Medulla oblongata (tissue), 1 donor: Measurements from ENCODE around the gene SH3GL1.

ENCODE experiments used
- DNase-seq: peaks from one replicate; pipeline ENCODE4 v3.0.0-alpha.2; 2015; ENCODE audit errors: extremely low spot score

SH3GL1 gene

DNA sequence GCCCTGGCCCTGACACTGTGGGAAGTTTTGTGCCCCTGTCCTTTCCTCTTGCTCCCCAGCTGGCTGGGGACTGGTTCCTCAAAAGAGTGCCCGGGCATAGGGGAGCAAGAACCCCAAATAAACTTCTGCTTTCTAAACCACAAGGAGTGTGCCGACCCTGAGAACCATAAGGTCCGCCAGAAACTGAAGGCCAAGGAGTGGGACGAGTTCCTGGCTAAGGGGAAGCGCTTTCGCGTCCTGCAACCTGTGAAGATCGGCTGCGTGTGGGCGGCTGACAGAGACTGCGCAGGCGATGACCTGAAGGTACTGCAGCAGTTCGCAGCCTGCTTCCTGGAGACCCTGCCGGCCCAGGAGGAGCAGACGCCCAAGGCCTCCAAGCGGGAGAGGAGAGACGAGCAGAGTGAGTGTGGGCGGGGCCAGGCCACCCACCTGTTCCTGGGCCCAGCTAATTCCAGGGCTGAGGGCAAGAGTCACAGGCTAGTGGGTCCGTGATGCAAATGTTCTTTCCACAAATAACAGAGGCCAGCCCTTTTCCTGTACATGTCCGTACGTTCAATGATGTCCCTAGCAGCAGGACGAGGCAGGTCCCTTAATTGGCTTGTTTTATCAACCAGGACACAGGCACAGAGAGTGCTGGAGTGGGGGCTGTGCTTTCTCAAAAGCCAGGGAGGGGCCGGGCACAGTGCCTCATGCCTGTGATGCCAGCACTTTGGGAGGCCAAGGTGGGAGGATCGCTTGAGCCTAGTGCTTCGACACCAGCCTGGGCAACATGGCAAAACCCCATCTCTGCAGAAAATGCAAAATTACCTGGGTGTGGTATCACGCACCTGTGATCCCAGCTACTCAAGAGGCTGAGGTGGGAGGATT is 31.7 kb upstream of the SH3GL1 start:
- peak; percentile 79 for DNase-seq

GRCh38 chr19:4431296-4431695 is 30.9 kb upstream of the SH3GL1 start:
- DNase-seq = no peak

- peak; percentile 80 for DNase-seq
These were observed 30.4 kb upstream of the SH3GL1 start for GRCh38 chr19:4430760-4431159.

DNA sequence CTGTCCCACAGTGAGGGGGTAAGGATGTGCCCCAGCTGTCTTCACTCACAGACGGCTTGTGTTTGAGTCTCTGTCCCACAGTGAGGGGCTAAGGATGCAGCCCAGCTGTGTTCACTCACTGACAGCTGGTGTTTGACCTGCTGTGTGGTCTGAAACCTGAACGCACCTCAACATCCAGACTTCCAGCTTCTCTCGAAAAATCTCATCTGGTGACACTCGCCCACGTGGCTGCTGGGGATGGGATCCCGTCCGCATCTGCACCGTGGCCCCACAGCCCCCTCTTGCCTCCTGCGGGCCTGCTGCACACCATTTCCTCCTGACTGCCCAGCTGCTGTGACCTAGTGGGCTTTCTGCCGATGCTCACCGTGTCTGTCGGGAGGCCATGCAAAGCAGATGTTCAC is 29.4 kb upstream of the SH3GL1 start:
- DNase-seq = no peak

GRCh38 chr19:4429256-4429655 is 28.9 kb upstream of the SH3GL1 start:
- no peak for DNase-seq

- no peak for DNase-seq
These were observed 28.1 kb upstream of the SH3GL1 start for GRCh38 chr19:4428326-4428975.

DNA sequence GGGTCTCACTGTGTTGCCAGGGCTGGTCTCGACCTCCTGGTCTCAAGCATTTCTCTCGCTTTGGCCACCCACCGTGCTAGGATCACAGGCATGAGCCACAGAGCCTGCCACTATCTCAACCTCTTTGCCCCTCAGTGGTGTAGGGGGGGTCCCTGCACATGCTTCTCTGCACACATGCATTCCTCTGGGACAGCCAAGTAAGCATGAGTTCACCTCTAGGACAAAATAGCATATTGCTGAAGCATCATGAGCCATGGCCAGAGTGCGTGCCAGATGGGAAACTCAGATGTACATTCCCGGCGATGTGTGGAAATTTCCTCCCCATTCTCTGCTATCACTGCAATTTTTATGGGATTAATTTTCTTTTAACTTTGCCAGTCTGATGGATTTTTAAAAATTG is 25.2 kb upstream of the SH3GL1 start:
- no peak for DNase-seq

DNA sequence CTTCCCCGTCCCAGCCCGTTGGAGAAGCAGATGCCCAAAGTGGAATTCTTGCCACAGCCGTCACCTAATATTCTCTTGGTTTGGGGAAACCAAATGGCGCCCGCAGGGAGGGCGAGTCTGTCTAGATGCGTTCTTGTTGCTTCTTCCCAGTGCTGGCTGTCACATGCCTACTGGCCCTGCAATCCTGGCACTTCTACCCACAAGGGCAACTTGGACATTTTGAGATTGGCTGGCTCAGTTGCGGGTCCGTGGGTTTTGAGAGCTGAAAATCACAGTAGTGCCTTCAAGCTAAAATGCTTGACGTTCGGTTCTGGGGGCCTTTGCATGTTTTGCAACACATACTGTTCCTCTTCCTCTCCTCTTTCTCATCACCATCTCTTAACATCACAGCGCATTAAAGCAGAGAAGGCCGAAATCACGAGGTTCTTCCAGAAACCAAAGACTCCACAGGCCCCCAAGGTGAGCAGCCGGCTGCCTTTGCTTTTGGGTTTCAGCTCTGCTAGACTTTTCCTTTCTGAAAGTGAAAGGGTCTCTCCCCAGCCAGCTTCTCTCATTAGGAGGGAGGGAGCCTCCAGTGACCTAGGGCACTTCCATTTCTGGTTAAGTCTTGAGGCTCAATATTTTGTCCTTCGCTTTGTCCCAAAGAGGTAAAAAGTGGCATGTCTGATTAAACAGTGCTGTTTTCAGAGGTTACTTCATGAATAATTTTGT is 23.2 kb upstream of the SH3GL1 start:
- DNase-seq = no peak

DNA sequence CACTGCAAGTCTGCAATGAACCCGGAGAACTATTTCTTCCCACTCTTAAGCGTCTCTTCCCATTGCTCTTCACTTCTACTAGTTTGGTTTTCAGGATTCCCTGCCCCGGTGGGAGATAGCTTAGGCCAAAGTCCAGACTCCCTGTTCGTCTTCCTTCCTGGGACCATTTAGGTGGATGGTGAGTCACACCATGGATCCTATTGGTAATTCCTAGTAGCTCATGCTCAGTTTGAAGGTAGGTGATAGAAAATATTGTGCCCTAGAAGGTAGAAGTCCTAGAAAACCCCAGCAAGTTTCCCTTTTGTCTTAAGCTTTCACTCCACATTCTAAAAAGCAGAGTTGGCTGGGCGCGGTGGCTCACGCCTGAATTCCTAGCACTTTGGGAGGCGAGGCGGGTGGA is 15.9 kb upstream of the SH3GL1 start:
- no peak for DNase-seq

DNA sequence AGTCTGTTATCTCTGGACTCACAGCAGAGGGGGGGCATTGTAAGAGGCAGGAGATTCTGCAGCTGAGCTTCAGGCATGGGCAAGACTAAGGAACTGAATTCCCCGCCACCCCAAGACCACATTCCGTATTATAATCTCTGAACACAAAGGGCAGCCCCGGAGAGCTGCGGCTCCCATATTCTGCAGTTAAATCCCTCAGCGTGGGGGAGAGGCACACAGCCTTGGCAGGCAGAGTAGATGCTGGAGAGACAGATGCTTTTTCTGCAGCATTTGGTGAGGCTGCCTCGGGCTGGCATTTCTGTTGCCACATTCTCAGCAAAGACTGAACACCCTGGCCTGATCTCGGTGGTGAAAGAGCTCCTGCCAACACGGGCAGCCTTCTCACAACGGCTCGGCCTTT is 15.0 kb upstream of the SH3GL1 start:
- DNase-seq = peak; percentile 8

DNA sequence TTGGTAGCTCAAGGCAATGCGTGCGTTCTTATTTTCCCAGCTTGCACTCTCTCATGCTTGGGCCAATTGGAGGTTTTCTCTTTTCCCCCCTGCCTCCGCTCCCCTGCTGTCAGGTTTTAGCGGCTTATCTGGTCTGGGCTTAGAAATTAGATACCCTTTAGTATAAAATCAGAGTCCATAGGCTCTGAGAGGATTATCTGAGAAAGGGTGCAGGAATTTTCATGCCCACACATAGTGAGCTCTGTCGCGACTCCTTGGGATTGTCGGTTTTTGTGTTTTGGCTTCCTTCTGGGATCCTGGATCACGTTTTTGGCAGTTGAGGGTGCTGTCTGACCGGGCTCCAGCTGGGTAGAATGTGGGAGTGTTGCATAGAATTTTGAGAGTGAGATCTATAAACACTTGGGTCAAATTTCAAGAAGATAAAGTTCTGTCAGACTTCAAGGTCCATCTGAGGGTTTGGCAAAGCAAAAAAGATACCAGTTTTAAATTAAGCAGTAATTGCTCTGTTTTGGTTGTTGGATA is 14.5 kb upstream of the SH3GL1 start:
- no peak for DNase-seq

DNA sequence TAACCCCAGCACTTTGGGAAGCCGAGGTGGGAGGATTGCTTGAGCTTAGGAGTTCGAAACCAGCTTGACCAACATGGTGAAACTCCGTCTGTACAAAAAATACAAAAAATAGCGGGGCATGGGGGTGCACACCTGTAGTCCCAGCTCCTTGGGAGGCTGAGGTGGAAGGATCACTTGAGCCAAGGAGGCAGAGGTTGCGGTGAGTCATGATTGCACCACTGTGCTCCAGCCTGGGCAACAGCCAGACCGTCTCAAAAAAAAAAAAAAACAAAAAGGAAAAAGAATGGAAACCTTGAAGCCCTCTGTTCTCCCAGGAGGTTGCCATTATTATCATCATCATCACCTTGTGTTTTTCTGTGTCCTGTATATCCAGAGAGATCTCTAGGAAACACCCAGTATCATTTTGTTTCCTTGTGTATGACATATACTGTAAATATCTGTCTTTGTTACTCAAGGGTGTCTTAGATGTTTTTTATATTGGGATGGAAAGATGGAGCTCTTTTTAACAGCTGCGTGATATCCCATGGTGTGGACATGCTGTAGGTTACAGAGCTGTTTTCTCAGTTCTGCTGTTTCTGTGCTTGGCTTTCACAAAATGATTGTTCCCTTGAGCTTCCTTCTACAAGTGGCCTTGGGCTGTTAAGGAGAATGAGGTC is 13.9 kb upstream of the SH3GL1 start:
- no peak for DNase-seq

DNA sequence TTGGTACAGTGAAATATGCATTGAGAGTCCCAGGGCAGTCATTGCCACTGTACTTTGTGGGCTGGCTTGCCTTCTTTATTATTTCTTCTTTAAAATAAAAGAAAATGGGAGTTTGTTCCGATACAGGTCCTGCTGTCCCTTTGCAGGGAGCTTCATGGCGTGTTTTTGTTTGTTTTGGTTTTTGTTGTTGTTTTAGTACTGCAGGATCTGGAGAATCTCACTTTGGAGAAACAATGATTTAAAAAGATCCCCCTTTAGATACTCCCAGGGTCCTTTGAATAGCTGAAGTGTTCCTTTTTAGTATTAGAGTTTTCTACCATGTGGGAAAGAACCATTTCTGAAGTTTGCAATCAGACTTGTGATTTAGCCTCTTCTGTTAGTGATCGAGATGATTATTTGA is 13.2 kb upstream of the SH3GL1 start:
- no peak for DNase-seq

DNA sequence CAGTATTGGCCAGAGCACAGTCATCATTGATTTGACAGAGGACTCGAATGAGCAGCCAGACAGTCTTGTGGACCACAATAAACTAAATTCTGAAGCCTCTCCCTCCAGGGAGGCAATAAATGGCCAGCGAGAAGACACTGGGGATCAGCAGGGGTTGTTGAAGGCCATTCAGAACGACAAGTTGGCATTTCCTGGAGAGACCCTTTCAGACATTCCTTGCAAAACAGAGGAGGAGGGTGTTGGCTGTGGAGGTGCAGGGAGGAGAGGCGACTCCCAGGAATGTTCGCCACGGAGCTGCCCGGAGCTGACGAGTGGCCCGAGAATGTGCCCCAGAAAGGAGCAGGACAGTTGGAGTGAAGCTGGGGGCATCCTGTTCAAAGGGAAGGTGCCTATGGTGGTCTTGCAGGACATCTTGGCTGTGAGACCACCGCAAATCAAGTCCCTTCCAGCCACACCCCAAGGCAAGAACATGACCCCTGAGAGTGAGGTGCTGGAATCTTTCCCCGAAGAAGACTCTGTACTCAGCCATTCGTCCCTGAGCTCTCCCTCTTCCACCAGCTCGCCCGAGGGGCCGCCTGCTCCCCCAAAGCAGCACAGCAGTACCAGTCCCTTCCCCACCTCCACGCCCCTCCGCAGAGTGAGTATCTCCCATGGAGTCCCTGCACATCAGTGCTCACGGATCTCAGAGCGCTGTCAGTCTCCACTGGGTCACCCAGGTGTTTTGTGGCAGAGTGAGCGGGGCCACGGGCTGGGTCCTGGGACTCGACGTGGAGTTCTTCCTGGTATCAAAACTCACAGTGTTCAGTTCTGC is 9.0 kb upstream of the SH3GL1 start:
- DNase-seq = no peak

DNA sequence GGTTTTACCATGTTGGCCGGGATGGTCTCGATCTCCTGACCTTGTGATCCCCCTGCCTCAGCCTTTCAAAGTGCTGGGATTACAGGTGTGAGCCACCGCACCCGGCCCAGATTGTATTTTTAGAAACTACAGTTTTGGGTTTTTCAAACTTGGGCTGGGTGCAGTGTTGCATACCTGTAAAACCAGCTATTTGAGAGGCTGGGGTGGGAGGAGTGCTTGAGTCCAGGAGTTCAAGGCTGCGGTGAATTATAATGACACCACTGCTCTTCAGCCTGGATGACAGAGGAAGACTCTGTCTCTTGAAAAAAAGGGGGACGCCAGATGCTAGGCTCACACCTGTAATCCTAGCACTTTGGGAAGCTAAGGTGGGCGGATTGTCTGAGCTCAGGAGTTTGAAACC is 6.3 kb upstream of the SH3GL1 start:
- no peak for DNase-seq

- no peak for DNase-seq
These were observed 5.6 kb upstream of the SH3GL1 start for GRCh38 chr19:4405977-4406376.

DNA sequence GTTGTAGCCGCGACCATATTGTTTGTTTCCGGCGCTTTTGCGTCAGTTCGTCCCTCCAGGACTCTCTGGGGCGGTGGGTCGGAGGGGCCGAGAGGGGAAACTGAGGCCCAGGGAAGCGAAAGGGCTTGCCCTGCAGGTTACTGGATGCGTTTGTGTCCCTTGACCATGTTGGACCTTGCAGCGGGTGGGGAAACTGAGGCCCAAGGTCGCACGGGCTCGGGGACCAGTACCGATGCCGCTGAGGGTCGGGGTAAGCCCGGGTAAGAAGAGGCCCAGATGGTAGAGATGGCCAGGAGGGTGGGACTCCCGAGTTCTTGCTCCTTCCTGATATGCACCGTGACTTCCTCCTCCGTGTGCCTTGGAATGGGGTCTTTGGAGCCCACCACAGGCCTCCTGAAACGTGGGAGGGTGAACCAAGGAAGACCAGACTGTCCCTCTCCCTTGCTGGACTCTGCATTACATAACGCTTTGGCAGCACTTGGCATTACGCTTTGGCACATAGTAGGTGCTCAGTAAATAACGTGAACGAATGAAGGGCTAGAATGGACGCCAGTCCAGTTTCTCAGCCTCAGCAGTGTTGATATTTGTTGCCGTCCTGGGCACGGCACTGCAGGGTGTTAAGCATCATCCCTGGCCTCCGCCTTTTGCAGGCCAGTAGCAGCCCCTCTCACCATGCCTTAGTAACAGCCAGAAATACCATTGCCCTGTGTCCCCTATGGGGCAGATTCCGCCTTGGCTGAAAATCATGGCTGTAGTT is 2.8 kb upstream of the SH3GL1 start:
- no peak for DNase-seq

- DNase-seq = peak; percentile 100
These were observed 2.0 kb upstream of the SH3GL1 start, which contains the start of gene CHAF1A for GRCh38 chr19:4402171-4403004. Gene CHAF1A (plus strand): TSS chr19:4402640. CDS start chr19:4402763, 123 bp downstream.

DNA sequence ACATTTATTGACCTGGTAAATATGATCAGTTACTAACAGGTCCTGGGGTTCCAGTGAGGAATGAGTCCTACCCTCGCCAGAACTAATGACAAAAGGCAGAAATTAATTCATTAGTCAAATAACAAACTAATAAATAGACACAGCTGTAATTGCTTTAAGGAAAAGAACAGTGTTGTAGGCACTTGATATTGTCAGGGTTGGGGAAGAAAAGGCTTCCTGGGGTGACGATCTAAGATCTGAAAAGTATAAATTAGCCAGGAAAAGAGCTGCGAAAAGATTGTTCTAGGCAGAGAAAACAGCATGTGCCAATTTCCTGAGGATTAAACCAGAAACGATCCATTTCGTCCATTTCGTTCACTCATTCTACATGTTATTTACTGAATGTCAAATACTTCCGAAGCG is 1.4 kb upstream of the SH3GL1 start:
- DNase-seq = no peak

- no peak for DNase-seq
These were observed 574 bp downstream of the SH3GL1 start for GRCh38 chr19:4399812-4400134.
